Neuronal stem cell (in vitro differentiated cells): ENCODE measurements around the gene SLC16A9.

Experiments used
- DNase-seq: peaks from one replicate; pipeline ENCODE4 v3.0.0-alpha.2; 2013; ENCODE audit warnings: low spot score
- H2AFZ ChIP-seq: one replicate; pipeline ENCODE4 v1.6.1; 2013; ENCODE audit warnings: mild to moderate bottlenecking, low read length, inconsistent platforms
- H2AK5ac ChIP-seq: 2 replicates; pipeline ENCODE4 v1.6.1; 2013; ENCODE audit warnings: low read depth, mild to moderate bottlenecking, inconsistent platforms, low read length, moderate library complexity, mixed read lengths
- H2BK120ac ChIP-seq: 2 replicates; pipeline ENCODE4 v1.6.1; 2013; ENCODE audit warnings: low read depth, mild to moderate bottlenecking, inconsistent platforms, low read length, moderate library complexity, mixed read lengths
- H2BK12ac ChIP-seq: one replicate; pipeline ENCODE4 v1.6.1; 2013; ENCODE audit warnings: low read length, inconsistent platforms
- H2BK15ac ChIP-seq: 2 replicates; pipeline ENCODE4 v1.6.1; 2013; ENCODE audit warnings: mild to moderate bottlenecking, low read length, inconsistent platforms, mixed read lengths
- H2BK5ac ChIP-seq: one replicate; pipeline ENCODE4 v1.6.1; 2013; ENCODE audit warnings: inconsistent platforms, mild to moderate bottlenecking, low read length, moderate library complexity
- H3K14ac ChIP-seq: one replicate; pipeline ENCODE4 v1.6.1; 2013; ENCODE audit warnings: low read length, inconsistent platforms
- H3K18ac ChIP-seq: 2 replicates; pipeline ENCODE4 v1.6.1; 2013; ENCODE audit warnings: low read length, inconsistent platforms
- H3K23ac ChIP-seq: 2 replicates; pipeline ENCODE4 v1.6.1; 2013; ENCODE audit warnings: low read depth, mild to moderate bottlenecking, mixed read lengths, low read length, inconsistent platforms; ENCODE audit not compliant: poor library complexity
- H3K27ac ChIP-seq: replicated peaks from 3 replicates; pipeline ENCODE4 v1.5.1; 2013; ENCODE audit warnings: low read length, inconsistent platforms
- H3K27me3 ChIP-seq, 3 experiments: 2 replicates each; pipeline ENCODE4 v1.6.1; 2013; ENCODE audit warnings: low read length in 3 of 3, mild to moderate bottlenecking in 2 of 3, inconsistent platforms in 1 of 3, low read depth in 1 of 3, mixed read lengths in 1 of 3, moderate library complexity in 1 of 3; ENCODE audit not compliant: control insufficient read depth in 3 of 3, insufficient read depth in 3 of 3
- H3K36me3 ChIP-seq, 2 donors: replicated peaks in 1 of 2; 2 replicates each; pipeline ENCODE4 v1.6.1; 2013; ENCODE audit warnings: low read length in 2 of 2; ENCODE audit not compliant: control insufficient read depth in 2 of 2, insufficient read depth in 2 of 2
- H3K4ac ChIP-seq: 2 replicates; pipeline ENCODE4 v1.6.1; 2013; ENCODE audit warnings: inconsistent platforms, mild to moderate bottlenecking, low read length, moderate library complexity
- H3K4me1 ChIP-seq, 2 donors: 1 replicate in 1 of 2; 2 replicates in 1 of 2; pipeline ENCODE4 v1.6.1; 2013; ENCODE audit warnings: low read length in 2 of 2, low read depth in 1 of 2; ENCODE audit not compliant: control insufficient read depth in 2 of 2, insufficient read depth in 1 of 2
- H3K4me2 ChIP-seq: one replicate; pipeline ENCODE4 v1.6.1; 2013; ENCODE audit warnings: mild to moderate bottlenecking, low read length, inconsistent platforms; ENCODE audit not compliant: insufficient read depth, poor library complexity, severe bottlenecking
- H3K4me3 ChIP-seq, 2 donors: 2 replicates each; pipeline ENCODE4 v1.5.1; 2013; ENCODE audit warnings: low read length in 2 of 2, mild to moderate bottlenecking in 2 of 2, inconsistent platforms in 1 of 2, moderate library complexity in 1 of 2
- H3K79me1 ChIP-seq: one replicate; pipeline ENCODE4 v1.6.1; 2013; ENCODE audit warnings: low read depth, mild to moderate bottlenecking, inconsistent platforms, low read length, moderate library complexity
- H3K9ac ChIP-seq: one replicate; pipeline ENCODE4 v1.6.1; 2013; ENCODE audit warnings: mild to moderate bottlenecking, low read depth, low read length, inconsistent platforms; ENCODE audit not compliant: poor library complexity
- H3K9me3 ChIP-seq, 2 donors: replicated peaks in 1 of 2; 2 replicates each; pipeline versions ENCODE3 to v1.6.1; 2013; ENCODE audit warnings: low read length in 2 of 2, mild to moderate bottlenecking in 2 of 2, inconsistent platforms in 1 of 2, low read depth in 1 of 2, mixed read lengths in 1 of 2, moderate library complexity in 1 of 2; ENCODE audit not compliant: control insufficient read depth in 2 of 2, insufficient read depth in 1 of 2
- H4K8ac ChIP-seq: one replicate; pipeline ENCODE4 v1.6.1; 2013; ENCODE audit warnings: low read depth, mild to moderate bottlenecking, inconsistent platforms, low read length, moderate library complexity
- H4K91ac ChIP-seq: one replicate; pipeline ENCODE4 v1.6.1; 2013; ENCODE audit warnings: low read length, low read depth, mild to moderate bottlenecking, inconsistent platforms; ENCODE audit not compliant: poor library complexity
- WGBS, 2 donors: extraction: QIAGEN DNeasy Blood & Tissue Kit; methylation state at CpG; one replicate each; pipeline ENCODE4 v1.1.7; 2013; ENCODE audit warnings: missing lambda C conversion rate in 2 of 2, mixed read lengths in 1 of 2; ENCODE audit not compliant: insufficient read length in 2 of 2, insufficient replicate concordance in 1 of 2; ENCODE audit errors: extremely low coverage in 2 of 2; 5-methylcytosine and 5-hydroxymethylcytosine counted together

SLC16A9 gene

DNA sequence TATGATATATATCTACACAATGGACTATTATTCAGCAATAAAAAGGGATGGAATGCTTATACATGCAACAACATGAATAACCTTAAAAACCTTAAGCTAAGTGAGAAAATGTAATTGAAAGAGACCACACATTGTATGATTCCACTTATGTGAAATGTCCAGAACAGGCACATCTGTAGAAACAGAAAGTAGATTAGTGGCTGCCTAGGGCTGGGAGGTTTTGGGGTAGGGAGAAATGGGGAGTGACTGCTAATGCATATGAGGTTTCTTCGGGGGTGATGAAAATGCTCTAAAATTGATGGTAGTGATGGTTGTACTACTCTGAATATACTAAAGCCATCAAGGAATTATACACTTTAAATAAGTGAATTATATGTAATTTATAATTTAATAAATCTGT, 14.7 kb downstream of the SLC16A9 start:
- no peaks in the 10 kb centered on the region for H3K27me3 ChIP-seq
- H3K4me3 ChIP-seq = no peak overlapping the region
- H3K4me1 ChIP-seq = peaks cover 0 to 4% of the 10 kb centered on the region in 2 donors
- DNase-seq = no peak
- no CpG with 5 or more reads among the region's 1 CpG for WGBS, 2 donors
- no peak overlapping the region for H3K9ac ChIP-seq
- H3K14ac ChIP-seq = no peak overlapping the region
- peaks cover 0 to 15% of the 10 kb centered on the region in 2 donors for H3K9me3 ChIP-seq
- no peak overlapping the region for H3K23ac ChIP-seq
- H2BK120ac ChIP-seq = no peak overlapping the region
- H2BK5ac ChIP-seq = no peak overlapping the region
- no peak overlapping the region for H3K18ac ChIP-seq
- H4K8ac ChIP-seq = no peak overlapping the region
- H3K27ac ChIP-seq = no peak overlapping the region
- H3K4ac ChIP-seq = no peak overlapping the region
- H2BK15ac ChIP-seq = no peak overlapping the region
- H2AK5ac ChIP-seq = no peak overlapping the region
- no peak overlapping the region for H3K4me2 ChIP-seq
- H3K36me3 ChIP-seq = peaks cover 0 to 67% of the 10 kb centered on the region in 2 donors
- no peak overlapping the region for H4K91ac ChIP-seq
- H2AFZ ChIP-seq = no peak overlapping the region
- H2BK12ac ChIP-seq = no peak overlapping the region
- peaks cover 3% of the 10 kb centered on the region for H3K79me1 ChIP-seq

- DNase-seq = no peak
- H2BK120ac ChIP-seq = no peak overlapping the region
- no peak overlapping the region for H3K4me2 ChIP-seq
- no peak overlapping the region for H2AK5ac ChIP-seq
- H2BK5ac ChIP-seq = no peak overlapping the region
- peaks cover 0 to 77% of the 10 kb centered on the region in 2 donors for H3K36me3 ChIP-seq
- no peak overlapping the region for H2BK12ac ChIP-seq
- WGBS, 2 donors = no CpG with 5 or more reads among the region's 2 CpGs
- no peak overlapping the region for H3K4ac ChIP-seq
- no peak overlapping the region for H3K14ac ChIP-seq
- peaks cover 0 to 14% of the 10 kb centered on the region in 2 donors for H3K9me3 ChIP-seq
- no peak overlapping the region for H3K27ac ChIP-seq
- H4K91ac ChIP-seq = no peak overlapping the region
- no peaks in the 10 kb centered on the region for H3K27me3 ChIP-seq
- no peak overlapping the region for H4K8ac ChIP-seq
- no peaks in the 10 kb centered on the region for H3K4me1 ChIP-seq
- no peak overlapping the region for H3K4me3 ChIP-seq
- no peak overlapping the region for H3K23ac ChIP-seq
- H3K79me1 ChIP-seq = no peaks in the 10 kb centered on the region
- H2BK15ac ChIP-seq = no peak overlapping the region
- H3K9ac ChIP-seq = no peak overlapping the region
- H2AFZ ChIP-seq = no peak overlapping the region
- H3K18ac ChIP-seq = no peak overlapping the region
Measured at GRCh38 chr10:59692113-59692512, 17.5 kb downstream of the SLC16A9 start.

DNA sequence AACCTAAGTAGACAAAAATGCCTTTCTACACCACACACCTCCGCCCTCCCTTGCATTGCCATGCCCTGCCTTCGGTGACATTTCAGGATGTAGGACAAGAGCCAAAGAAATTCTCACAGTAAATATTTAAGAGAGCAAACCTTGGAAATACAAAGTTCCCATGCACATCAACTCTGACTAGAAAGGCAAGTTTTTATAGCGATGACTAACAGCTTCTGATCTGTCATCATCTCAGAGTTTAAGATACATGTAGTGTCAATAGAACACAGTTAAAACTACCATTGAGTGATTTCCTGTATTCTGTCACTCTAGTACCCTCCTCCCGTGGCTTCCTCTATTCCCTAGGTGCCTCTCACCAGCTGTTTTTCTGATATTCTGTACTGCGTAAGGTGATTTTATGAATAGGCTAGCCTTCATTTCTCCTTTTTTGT, 20.7 kb downstream of the SLC16A9 start:
- Histone ChIP-seq H2BK12ac (no peak overlapping the region), H2AK5ac (no peak overlapping the region), H3K9ac (no peak overlapping the region), H3K9me3 (peaks cover 0 to 7% of the 10 kb centered on the region in 2 donors), H2BK15ac (no peak overlapping the region), H3K4me3 (no peak overlapping the region), H3K4ac (no peak overlapping the region), H3K23ac (no peak overlapping the region), H3K27ac (no peak overlapping the region), H3K79me1 (no peaks in the 10 kb centered on the region), H3K4me1 (peaks cover 0 to 2% of the 10 kb centered on the region in 2 donors), H2AFZ (no peak overlapping the region), H3K4me2 (no peak overlapping the region), H3K27me3 (no peaks in the 10 kb centered on the region), H2BK120ac (no peak overlapping the region), H2BK5ac (no peak overlapping the region), H4K8ac (no peak overlapping the region), H4K91ac (no peak overlapping the region), H3K18ac (no peak overlapping the region), H3K14ac (no peak overlapping the region), H3K36me3 (peaks cover 0 to 84% of the 10 kb centered on the region in 2 donors)
- WGBS, 2 donors = no CpG with 5 or more reads among the region's 5 CpGs
- no peak for DNase-seq

DNA sequence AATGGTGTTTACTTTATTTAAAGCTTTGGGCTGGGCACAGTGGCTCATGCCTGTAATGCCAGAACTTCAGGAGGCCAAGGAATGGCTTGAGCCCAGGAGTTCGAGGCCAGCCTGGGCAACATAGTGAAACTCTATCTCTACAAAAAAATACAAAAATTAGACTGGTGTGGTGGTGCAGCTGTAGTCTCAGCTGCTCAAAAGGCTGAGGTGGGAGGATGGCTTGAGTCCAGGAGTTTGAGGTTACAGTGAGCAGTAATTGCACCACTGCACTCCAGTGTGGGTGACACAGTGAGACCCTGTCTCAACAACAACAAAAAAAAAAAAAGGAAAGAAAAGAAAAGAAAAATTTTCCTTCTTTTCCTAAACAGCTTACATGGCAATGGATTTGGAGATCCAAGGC, 22.0 kb downstream of the SLC16A9 start:
- Histone ChIP-seq H3K27ac (no peak overlapping the region), H3K9ac (no peak overlapping the region), H2BK15ac (no peak overlapping the region), H3K4ac (no peak overlapping the region), H2BK12ac (no peak overlapping the region), H3K9me3 (peaks cover 0 to 7% of the 10 kb centered on the region in 2 donors), H3K4me3 (no peak overlapping the region), H2BK5ac (no peak overlapping the region), H3K4me2 (no peak overlapping the region), H3K14ac (no peak overlapping the region), H2BK120ac (no peak overlapping the region), H3K23ac (no peak overlapping the region), H3K36me3 (peaks cover 3 to 89% of the 10 kb centered on the region in 2 donors), H3K4me1 (peaks cover 0 to 2% of the 10 kb centered on the region in 2 donors), H3K79me1 (no peaks in the 10 kb centered on the region), H2AK5ac (no peak overlapping the region), H3K27me3 (no peaks in the 10 kb centered on the region), H4K91ac (no peak overlapping the region), H3K18ac (no peak overlapping the region), H4K8ac (no peak overlapping the region), H2AFZ (no peak overlapping the region)
- WGBS, 2 donors = no CpG with 5 or more reads among the region's 1 CpG
- no peak for DNase-seq
